GM12873 (cell line): ENCODE results near the gene FTCDNL1.

Experiments used
- CTCF ChIP-seq: IDR thresholded peaks from 2 replicates; pipeline ENCODE4 v1.5.1; 2012; ENCODE audit warnings: low read depth, mild to moderate bottlenecking, moderate library complexity, low read length, control low read depth; ENCODE audit not compliant: insufficient read depth; ENCODE audit errors: missing control alignments

Gene FTCDNL1

GRCh38 chr2:199855812-199856211, 4.8 kb upstream of the FTCDNL1 start:
- no peak for TF ChIP-seq CTCF

- TF ChIP-seq CTCF = no peak
Observed at GRCh38 chr2:199851883-199852282, 891 bp upstream of the FTCDNL1 start.

GRCh38 chr2:199851501-199851810, 464 bp upstream of the FTCDNL1 start:
- TF ChIP-seq CTCF = no peak

- no peak for TF ChIP-seq CTCF
Observed at GRCh38 chr2:199850218-199850717, 724 bp downstream of the FTCDNL1 start.

GRCh38 chr2:199848389-199849130, 2.4 kb downstream of the FTCDNL1 start:
- no peak for TF ChIP-seq CTCF

- TF ChIP-seq CTCF = no peak
Observed at GRCh38 chr2:199847181-199847864, 3.7 kb downstream of the FTCDNL1 start.

- TF ChIP-seq CTCF = no peak
Observed at GRCh38 chr2:199842631-199843395, 8.2 kb downstream of the FTCDNL1 start.
